Endothelial cell of umbilical vein (primary cell): ENCODE data around the gene KANK2. TPM values are rescaled to one million over a fixed set of nuclear protein-coding genes. Genes with fewer than 3 reads are reported as not detected.

ENCODE experiments used
- BruUV-seq: library from RNA; stranded (reverse); fragments of 400-500 nt; replicated peaks from 2 replicates; lab custom pipeline; 2021; lab: Mats Ljungman, UMichigan
- CTCF ChIA-PET: fragments of 300-600, 350-600 bp; sonication (Branson Sonifier 250); formaldehyde crosslinking; loops from one replicate; lab custom pipeline; 2021; ENCODE audit warnings: antibody characterized with exemption, inconsistent platforms; lab: Charles Lee
- POLR2A ChIA-PET: fragments of 300-600, 350-600 bp; sonication (Branson Sonifier 250); formaldehyde crosslinking; loops from one replicate; lab custom pipeline; 2021; ENCODE audit warnings: antibody characterized with exemption, inconsistent platforms; lab: Charles Lee
- DNase-seq: peaks from one replicate; pipeline ENCODE4 v3.0.0-alpha.2; 2011; ENCODE audit warnings: low read depth, low spot score
- FAIRE-seq: peaks from 2 replicates; lab custom pipeline; 2011; peaks lifted over from hg19 to GRCh38; lab: Jason Lieb, UNC
- H2AFZ ChIP-seq: 2 replicates; pipeline ENCODE4 v1.6.0; 2012; ENCODE audit warnings: low read depth, low read length, control low read depth, inconsistent platforms
- H3K27ac ChIP-seq: 2 replicates; pipeline ENCODE4 v1.5.1; 2011; ENCODE audit warnings: low read depth, mild to moderate bottlenecking, control low read depth, low read length, moderate library complexity; ENCODE audit not compliant: insufficient read depth
- H3K27me3 ChIP-seq, 2 experiments: 2 replicates each; pipeline versions ENCODE4 v1.6.0 to v1.6.1; 2011; ENCODE audit warnings: low read length in 2 of 2, mixed read lengths in 1 of 2; ENCODE audit not compliant: control insufficient read depth in 2 of 2, insufficient read depth in 2 of 2
- H3K36me3 ChIP-seq, 2 experiments: 2 replicates in 1 of 2; 3 replicates in 1 of 2; pipeline ENCODE4 v1.5.1; 2011; ENCODE audit warnings: low read length in 2 of 2, mild to moderate bottlenecking in 1 of 2, moderate library complexity in 1 of 2; ENCODE audit not compliant: control insufficient read depth in 2 of 2, insufficient read depth in 2 of 2; ENCODE audit errors: extremely low read depth in 1 of 2
- H3K4me1 ChIP-seq: 3 replicates; pipeline ENCODE4 v1.5.1; 2011; ENCODE audit warnings: mild to moderate bottlenecking, low read length; ENCODE audit not compliant: control insufficient read depth, insufficient read depth; ENCODE audit errors: extremely low read depth
- H3K4me2 ChIP-seq: 2 replicates; pipeline ENCODE4 v1.6.1; 2011; ENCODE audit warnings: low read length, control low read depth, mixed read lengths; ENCODE audit not compliant: insufficient read depth
- H3K4me3 ChIP-seq, 3 experiments: fragments of 200-600 bp in 1 of 3; sonication (generic), shearing (Covaris generic) in 1 of 3; replicated peaks in 1 of 3; 2 replicates each; pipeline ENCODE4 v1.5.1; 2011 to 2016; ENCODE audit warnings: control low read depth in 3 of 3, low read length in 3 of 3, mild to moderate bottlenecking in 2 of 3, inconsistent platforms in 1 of 3, low read depth in 1 of 3, moderate library complexity in 1 of 3; ENCODE audit not compliant: insufficient read depth in 1 of 3
- H3K79me2 ChIP-seq: 2 replicates; pipeline ENCODE4 v1.6.0; 2012; ENCODE audit warnings: low read length, inconsistent platforms; ENCODE audit not compliant: control insufficient read depth, insufficient read depth
- H3K9ac ChIP-seq: replicated peaks from 2 replicates; pipeline ENCODE3; 2011; ENCODE audit warnings: low read length, control low read depth; ENCODE audit not compliant: insufficient read depth; ENCODE audit errors: extremely low read depth
- H3K9me1 ChIP-seq: replicated peaks from 3 replicates; pipeline ENCODE4 v1.6.0; 2011; ENCODE audit warnings: mild to moderate bottlenecking, low read length; ENCODE audit not compliant: control insufficient read depth, insufficient read depth; ENCODE audit errors: extremely low read depth
- H3K9me3 ChIP-seq: replicated peaks from 2 replicates; pipeline ENCODE4 v1.5.1; 2012; ENCODE audit warnings: low read length, inconsistent platforms; ENCODE audit not compliant: control insufficient read depth, insufficient read depth
- H4K20me1 ChIP-seq: replicated peaks from 2 replicates; pipeline ENCODE3; 2011; ENCODE audit warnings: mild to moderate bottlenecking, low read length; ENCODE audit not compliant: control insufficient read depth, insufficient read depth; ENCODE audit errors: extremely low read depth
- EZH2 ChIP-seq: IDR thresholded peaks from 2 replicates; pipeline ENCODE4 v1.6.1; 2012; ENCODE audit warnings: borderline replicate concordance, low read depth, mild to moderate bottlenecking, moderate library complexity, low read length, inconsistent platforms; ENCODE audit not compliant: severe bottlenecking
- FOS ChIP-seq: IDR thresholded peaks from 2 replicates; pipeline ENCODE4 v1.6.1; 2011; ENCODE audit warnings: mild to moderate bottlenecking, low read length, moderate library complexity, borderline replicate concordance; ENCODE audit not compliant: insufficient read depth
- GATA2 ChIP-seq: IDR thresholded peaks from 2 replicates; pipeline ENCODE4 v1.7.0; 2011; ENCODE audit warnings: low read depth, mild to moderate bottlenecking, moderate library complexity, mixed read lengths, low read length; ENCODE audit not compliant: insufficient read length, insufficient read depth
- JUN ChIP-seq: IDR thresholded peaks from 2 replicates; pipeline ENCODE4 v1.6.1; 2011; ENCODE audit warnings: borderline replicate concordance, low read depth; ENCODE audit not compliant: insufficient read length, insufficient read depth
- MYC ChIP-seq: IDR thresholded peaks from one replicate; pipeline ENCODE4 v1.6.1; 2011; ENCODE audit warnings: mild to moderate bottlenecking, low read depth, low read length
- POLR2A ChIP-seq: IDR thresholded peaks from 2 replicates; pipeline ENCODE4 v1.6.1; 2012; ENCODE audit warnings: low read depth, mild to moderate bottlenecking, control low read depth, low read length
- POLR2AphosphoS5 ChIP-seq: IDR thresholded peaks from 2 replicates; pipeline ENCODE4 v1.6.1; 2012; ENCODE audit warnings: low read depth, mild to moderate bottlenecking, control low read depth, low read length, moderate library complexity; ENCODE audit not compliant: insufficient read depth
- dilution Hi-C: fragments of 300-500 bp; cut with MboI; formaldehyde crosslinking; loops from one replicate; pipeline ENCODE4 v1.15.0; 2019; ENCODE audit warnings: low sequenced_read_pairs; ENCODE audit not compliant: extremely low pct_ligation_motif_present
- intact Hi-C: fragments of 100-400 bp; cut with micrococcal nuclease; formaldehyde crosslinking; loops from one replicate; pipeline ENCODE4 v1.10.0; 2022
- polyA plus RNA-seq, 4 experiments: library from polyadenylated mRNA; depleted of rRNA in 3 of 4; stranded (reverse) in 3 of 4; unstranded in 1 of 4; fragments of >200 nt; gene quantifications; 2 replicates each; pipeline versions ENCODE4 v1.2.1 to v1.2.3, GENCODE V29; 2011 to 2012; ENCODE audit warnings: missing spikeins in 1 of 4
- total RNA-seq: library from RNA; stranded (reverse); gene quantifications from 2 replicates; pipeline ENCODE4 v1.2.3, GENCODE V29; 2021
- TF ChIP-seq, protein P1 (sequence below), 2 donors: IDR thresholded peaks; 1 replicate in 1 of 2; 2 replicates in 1 of 2; pipeline ENCODE4 v1.5.1; 2011; ENCODE audit warnings: low read length in 2 of 2, mild to moderate bottlenecking in 2 of 2, moderate library complexity in 2 of 2, control low read depth in 1 of 2, inconsistent platforms in 1 of 2, low read depth in 1 of 2; ENCODE audit not compliant: insufficient read depth in 1 of 2; ENCODE audit errors: extremely low read depth in 1 of 2
- TF ChIP-seq, protein P2 (sequence below): IDR thresholded peaks from 2 replicates; pipeline ENCODE4 v1.6.1; 2011; ENCODE audit not compliant: insufficient read depth, insufficient read length

Gene KANK2
- total and polyA plus RNA-seq, 2 donors (not counting 3 experiments of a cell fraction or from before 2014, with no cell fraction given), result 41.7 to 77.9 TPM

DNA sequence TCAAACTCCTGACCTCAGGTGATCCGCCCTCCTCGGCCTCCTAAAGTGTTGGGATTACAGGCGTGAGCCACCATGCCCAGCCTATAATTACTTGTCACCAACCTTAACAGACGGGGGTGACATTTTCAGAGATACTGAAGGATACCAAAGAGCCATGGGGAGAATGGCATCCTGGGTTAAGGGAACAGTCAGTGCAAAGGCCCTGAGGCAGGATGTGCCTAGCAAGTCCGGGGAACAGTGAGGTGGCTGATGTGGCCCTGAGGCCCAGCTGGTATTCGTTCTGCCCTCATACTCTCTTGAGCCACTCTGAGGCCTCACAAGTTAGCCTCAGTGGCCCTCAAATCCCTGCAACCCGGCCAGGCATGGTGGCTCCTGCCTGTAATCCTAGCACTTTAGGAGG lies 27.1 kb upstream of the KANK2 start:
- no peak overlapping the region for H3K27ac ChIP-seq
- no peaks in the 10 kb centered on the region for H4K20me1 ChIP-seq
- DNase-seq, result no peak
- H3K9me1 ChIP-seq, result no peaks in the 10 kb centered on the region
- H2AFZ ChIP-seq, result no peak overlapping the region
- FAIRE-seq, result no peak
- peaks cover 19 to 37% of the 10 kb centered on the region in 2 experiments for H3K36me3 ChIP-seq
- H3K79me2 ChIP-seq, result no peaks in the 10 kb centered on the region
- dilution Hi-C loops, result no loop called here
- no peak overlapping the region for H3K4me2 ChIP-seq
- H3K9me3 ChIP-seq, result no peaks in the 10 kb centered on the region
- intact Hi-C loops, result no loop called here
- CTCF ChIA-PET, result interaction anchor here (1.5 kb wide), 1 partner anchor 98 kb away, joined by 4 read pairs; no protein-coding TSS in a partner anchor
- POLR2A ChIA-PET, result no interaction called here
- BruUV-seq, result no TSS peak
- no peak overlapping the region for H3K4me3 ChIP-seq
- H3K27me3 ChIP-seq, result no peaks in the 10 kb centered on the region
- no peak for TF ChIP-seq GATA2
- TF ChIP-seq, protein P1, sequence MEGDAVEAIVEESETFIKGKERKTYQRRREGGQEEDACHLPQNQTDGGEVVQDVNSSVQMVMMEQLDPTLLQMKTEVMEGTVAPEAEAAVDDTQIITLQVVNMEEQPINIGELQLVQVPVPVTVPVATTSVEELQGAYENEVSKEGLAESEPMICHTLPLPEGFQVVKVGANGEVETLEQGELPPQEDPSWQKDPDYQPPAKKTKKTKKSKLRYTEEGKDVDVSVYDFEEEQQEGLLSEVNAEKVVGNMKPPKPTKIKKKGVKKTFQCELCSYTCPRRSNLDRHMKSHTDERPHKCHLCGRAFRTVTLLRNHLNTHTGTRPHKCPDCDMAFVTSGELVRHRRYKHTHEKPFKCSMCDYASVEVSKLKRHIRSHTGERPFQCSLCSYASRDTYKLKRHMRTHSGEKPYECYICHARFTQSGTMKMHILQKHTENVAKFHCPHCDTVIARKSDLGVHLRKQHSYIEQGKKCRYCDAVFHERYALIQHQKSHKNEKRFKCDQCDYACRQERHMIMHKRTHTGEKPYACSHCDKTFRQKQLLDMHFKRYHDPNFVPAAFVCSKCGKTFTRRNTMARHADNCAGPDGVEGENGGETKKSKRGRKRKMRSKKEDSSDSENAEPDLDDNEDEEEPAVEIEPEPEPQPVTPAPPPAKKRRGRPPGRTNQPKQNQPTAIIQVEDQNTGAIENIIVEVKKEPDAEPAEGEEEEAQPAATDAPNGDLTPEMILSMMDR (IDR thresholded peaks at IDR 0.05; ENCODE audit: extremely low read depth in 1 of 2, insufficient read depth in 1 of 2, low read depth in 1 of 2, low read length in 2 of 2), result no peak
- TF ChIP-seq, protein P2, sequence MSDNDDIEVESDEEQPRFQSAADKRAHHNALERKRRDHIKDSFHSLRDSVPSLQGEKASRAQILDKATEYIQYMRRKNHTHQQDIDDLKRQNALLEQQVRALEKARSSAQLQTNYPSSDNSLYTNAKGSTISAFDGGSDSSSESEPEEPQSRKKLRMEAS, result no peak
- TF ChIP-seq POLR2AphosphoS5, result no peak
- TF ChIP-seq POLR2A, result no peak
- no peak for TF ChIP-seq JUN
- TF ChIP-seq EZH2, result no peak
- TF ChIP-seq MYC, result no peak
- no peak for TF ChIP-seq FOS
- H3K4me1 ChIP-seq, result no peaks in the 10 kb centered on the region
- H3K9ac ChIP-seq, result no peak overlapping the region
